HG02840 (cell line): ENCODE data around the gene ATP8A2.
"Not testable (repeated sequence)": the region's sequence is repeated elsewhere in the genome, so short reads cannot be mapped to it uniquely, and the experiment has no call there.

Source experiments
- ATAC-seq: cut with Tn5 transposase; IDR thresholded peaks from one replicate; pipeline ENCODE4 v1.9.1; 2021; ENCODE audit warnings: mild to moderate bottlenecking, moderate library complexity, moderate number of reproducible peaks; ENCODE audit not compliant: unreplicated experiment, low FRiP score

ATP8A2 gene

GRCh38 chr13:25783601-25784024 is 411.8 kb downstream of the ATP8A2 start:
- ATAC-seq: no peak

- no peak for ATAC-seq
These were observed 412.3 kb downstream of the ATP8A2 start for GRCh38 chr13:25784119-25784518.

- ATAC-seq: not testable (repeated sequence)
These were observed 418.4 kb downstream of the ATP8A2 start for GRCh38 chr13:25790137-25790536.

- ATAC-seq: no peak
These were observed 423.5 kb downstream of the ATP8A2 start for GRCh38 chr13:25795277-25795676.

- no peak for ATAC-seq
These were observed 424.7 kb downstream of the ATP8A2 start for GRCh38 chr13:25796474-25796873.

GRCh38 chr13:25798998-25799397 is 427.2 kb downstream of the ATP8A2 start:
- no peak for ATAC-seq

GRCh38 chr13:25800523-25800922 is 428.7 kb downstream of the ATP8A2 start:
- ATAC-seq: no peak

- no peak for ATAC-seq
These were observed 430.8 kb downstream of the ATP8A2 start for GRCh38 chr13:25802579-25802978.

GRCh38 chr13:25803641-25804040 is 431.9 kb downstream of the ATP8A2 start:
- ATAC-seq: no peak

- ATAC-seq: no peak
These were observed 434.6 kb downstream of the ATP8A2 start for GRCh38 chr13:25806264-25806974.

GRCh38 chr13:25807562-25807961 is 435.8 kb downstream of the ATP8A2 start:
- ATAC-seq: no peak

GRCh38 chr13:25811506-25811905 is 439.7 kb downstream of the ATP8A2 start:
- no peak for ATAC-seq

GRCh38 chr13:25816239-25816638 is 444.5 kb downstream of the ATP8A2 start:
- ATAC-seq: no peak

- no peak for ATAC-seq
These were observed 448.2 kb downstream of the ATP8A2 start for GRCh38 chr13:25819856-25820530.

- no peak for ATAC-seq
These were observed 450.0 kb downstream of the ATP8A2 start for GRCh38 chr13:25821776-25822175.

GRCh38 chr13:25827221-25827620 is 455.4 kb downstream of the ATP8A2 start:
- ATAC-seq: not testable (repeated sequence)

- no peak for ATAC-seq
These were observed 456.2 kb downstream of the ATP8A2 start for GRCh38 chr13:25827831-25828465.

- no peak for ATAC-seq
These were observed 462.0 kb downstream of the ATP8A2 start for GRCh38 chr13:25833761-25834160.

GRCh38 chr13:25836574-25837336 is 465.0 kb downstream of the ATP8A2 start:
- ATAC-seq: no peak

- no peak for ATAC-seq
These were observed 467.6 kb downstream of the ATP8A2 start for GRCh38 chr13:25839371-25839770.

- ATAC-seq: no peak
These were observed 468.5 kb downstream of the ATP8A2 start for GRCh38 chr13:25840261-25840660.
